GM11168 (cell line): ENCODE results near the gene NRK.
"Not testable (repeated sequence)": the region's sequence is repeated elsewhere in the genome, so short reads cannot be mapped to it uniquely, and the experiment has no call there.

Experiments
- in situ Hi-C: fragments of 300-500 bp; cut with MboI; formaldehyde crosslinking; loops from one replicate; pipeline ENCODE4 v1.12.0; 2022; ENCODE audit warnings: low sequenced_read_pairs; ENCODE audit not compliant: unreplicated experiment

Gene NRK

GRCh38 chrX:105822138-105823091, at the start of gene NRK:
NRK (plus strand) TSS chrX:105822539; CDS start chrX:105822846, 307 bp downstream.
- in situ Hi-C loops = no loop called here

- in situ Hi-C loops = no loop called here
Observed at GRCh38 chrX:105773801-105774200, 48.5 kb upstream of the NRK start.

- in situ Hi-C loops = no loop called here
Observed at GRCh38 chrX:105775679-105776078, 46.7 kb upstream of the NRK start.

GRCh38 chrX:105781804-105782203, 40.5 kb upstream of the NRK start:
- in situ Hi-C loops = no loop called here

GRCh38 chrX:105796877-105797276, 25.5 kb upstream of the NRK start:
- in situ Hi-C loops = not testable (repeated sequence)

- in situ Hi-C loops = no loop called here
Observed at GRCh38 chrX:105803891-105804290, 18.4 kb upstream of the NRK start.

- in situ Hi-C loops = not testable (repeated sequence)
Observed at GRCh38 chrX:105805655-105806054, 16.7 kb upstream of the NRK start.

- in situ Hi-C loops = no loop called here
Observed at GRCh38 chrX:105816517-105816916, 5.8 kb upstream of the NRK start.

- in situ Hi-C loops = no loop called here
Observed at GRCh38 chrX:105820247-105820646, 2.1 kb upstream of the NRK start.

- in situ Hi-C loops = no loop called here
Observed at GRCh38 chrX:105821471-105822121, 743 bp upstream of the NRK start.

GRCh38 chrX:105823092-105823455, 735 bp downstream of the NRK start:
- in situ Hi-C loops = no loop called here

- in situ Hi-C loops = no loop called here
Observed at GRCh38 chrX:105829011-105829410, 6.7 kb downstream of the NRK start.

- in situ Hi-C loops = no loop called here
Observed at GRCh38 chrX:105837232-105837631, 14.9 kb downstream of the NRK start.

GRCh38 chrX:105845631-105846030, 23.3 kb downstream of the NRK start:
- in situ Hi-C loops = no loop called here

GRCh38 chrX:105850100-105850499, 27.8 kb downstream of the NRK start:
- in situ Hi-C loops = not testable (repeated sequence)

- in situ Hi-C loops = no loop called here
Observed at GRCh38 chrX:105865709-105866108, 43.4 kb downstream of the NRK start.

GRCh38 chrX:105869701-105870100, 47.4 kb downstream of the NRK start:
- in situ Hi-C loops = no loop called here

- in situ Hi-C loops = no loop called here
Observed at GRCh38 chrX:105870445-105870844, 48.1 kb downstream of the NRK start.

- in situ Hi-C loops = no loop called here
Observed at GRCh38 chrX:105872941-105873340, 50.6 kb downstream of the NRK start.

GRCh38 chrX:105874790-105875189, 52.5 kb downstream of the NRK start:
- in situ Hi-C loops = no loop called here

GRCh38 chrX:105876658-105877057, 54.3 kb downstream of the NRK start:
- in situ Hi-C loops = no loop called here
